SK-N-SH (cell line): ENCODE measurements around the gene HS2ST1. TPM values are rescaled to one million over a fixed set of nuclear protein-coding genes. Genes with fewer than 3 reads are reported as not detected.

Experiments used
- CTCF ChIA-PET: fragments of 300-600, 350-600 bp; formaldehyde crosslinking; extraction: SDS; loops from one replicate; lab custom pipeline; 2021; lab: Yijun Ruan, JAX
- POLR2A ChIA-PET: fragments of 350-600 bp; sonication (Branson Sonifier 250); formaldehyde crosslinking; extraction: SDS; loops from one replicate; lab custom pipeline; 2020; ENCODE audit warnings: antibody characterized with exemption, inconsistent platforms; lab: Yijun Ruan, JAX
- DNase-seq: peaks from one replicate; pipeline ENCODE4 v3.0.0; 2012
- H2AFZ ChIP-seq: fragments of 200-600 bp; sonication (generic); 2 replicates; pipeline ENCODE4 v1.8.1; 2016; ENCODE audit warnings: antibody characterized with exemption, mild to moderate bottlenecking, low read depth
- H3F3A ChIP-seq: fragments of 200-600 bp; sonication (generic); replicated peaks from 2 replicates; pipeline ENCODE3; 2016; ENCODE audit warnings: antibody characterized with exemption, mild to moderate bottlenecking; ENCODE audit not compliant: insufficient read depth
- H3K27ac ChIP-seq, 2 experiments: fragments of 200-500 bp in 1 of 2; fragments of 200-600 bp in 1 of 2; sonication (Bioruptor generic) in 1 of 2; sonication (generic), shearing (Covaris generic) in 1 of 2; 2 replicates each; pipeline versions ENCODE4 v1.5.1 to v1.6.1; 2014 to 2016; ENCODE audit warnings: low read depth in 2 of 2, inconsistent platforms in 1 of 2, low read length in 1 of 2, mild to moderate bottlenecking in 1 of 2, mixed read lengths in 1 of 2
- H3K27me3 ChIP-seq: fragments of 200-600 bp; sonication (generic), shearing (Covaris generic); 2 replicates; pipeline ENCODE4 v1.6.1; 2016; ENCODE audit warnings: mixed run types; ENCODE audit not compliant: insufficient read depth
- H3K36me3 ChIP-seq, 2 experiments: fragments of 200-500 bp in 1 of 2; fragments of 200-600 bp in 1 of 2; sonication (Bioruptor generic) in 1 of 2; sonication (generic) in 1 of 2; replicated peaks in 1 of 2; 2 replicates each; pipeline versions ENCODE3 to v1.5.1; 2014 to 2016; ENCODE audit warnings: low read length in 1 of 2, mild to moderate bottlenecking in 1 of 2; ENCODE audit not compliant: insufficient read depth in 2 of 2, control insufficient read depth in 1 of 2
- H3K4me1 ChIP-seq, 2 experiments: fragments of 200-500 bp in 1 of 2; fragments of 200-600 bp in 1 of 2; sonication (Bioruptor generic) in 1 of 2; sonication (generic), shearing (Covaris generic) in 1 of 2; 2 replicates each; pipeline versions ENCODE4 v1.5.1 to v1.6.1; 2014 to 2016; ENCODE audit warnings: low read depth in 1 of 2, low read length in 1 of 2, mixed run types in 1 of 2; ENCODE audit not compliant: insufficient read depth in 2 of 2, control insufficient read depth in 1 of 2
- H3K4me2 ChIP-seq: fragments of 200-600 bp; sonication (generic), shearing (Covaris generic); 2 replicates; pipeline ENCODE4 v1.6.1; 2017; ENCODE audit warnings: mixed run types
- H3K4me3 ChIP-seq, 2 experiments: fragments of 200-500 bp in 1 of 2; fragments of 200-600 bp in 1 of 2; sonication (Bioruptor generic) in 1 of 2; sonication (generic), shearing (Covaris generic) in 1 of 2; 2 replicates each; pipeline versions ENCODE4 v1.5.1 to v1.8.1; 2014 to 2016; ENCODE audit warnings: low read depth in 2 of 2, inconsistent platforms in 1 of 2, low read length in 1 of 2, mild to moderate bottlenecking in 1 of 2, mixed read lengths in 1 of 2, moderate library complexity in 1 of 2
- H3K79me2 ChIP-seq: fragments of 200-600 bp; sonication (generic); 2 replicates; pipeline ENCODE4 v1.8.1; 2017; ENCODE audit warnings: mild to moderate bottlenecking; ENCODE audit not compliant: insufficient read depth
- H3K9ac ChIP-seq: fragments of 200-600 bp; sonication (generic); 2 replicates; pipeline ENCODE4 v1.6.1; 2017; ENCODE audit warnings: mixed run types
- H3K9me2 ChIP-seq: fragments of 200-600 bp; sonication (generic); 2 replicates; pipeline ENCODE4 v1.6.1; 2017; ENCODE audit warnings: mixed run types
- H3K9me3 ChIP-seq: fragments of 200-600 bp; sonication (generic); 2 replicates; pipeline ENCODE4 v1.6.1; 2017; ENCODE audit warnings: mixed run types, mild to moderate bottlenecking, moderate library complexity
- H4K20me1 ChIP-seq: fragments of 200-600 bp; sonication (generic); 2 replicates; pipeline ENCODE4 v1.6.1; 2017; ENCODE audit warnings: mild to moderate bottlenecking, mixed run types; ENCODE audit not compliant: insufficient read depth
- ELF1 ChIP-seq: IDR thresholded peaks from 2 replicates; pipeline ENCODE4 v1.4.0; 2012
- EP300 ChIP-seq, 2 experiments: IDR thresholded peaks; 2 replicates each; pipeline versions ENCODE4 v1.4.0 to v1.6.1; 2012; ENCODE audit warnings: borderline replicate concordance in 1 of 2, low read depth in 1 of 2, low read length in 1 of 2
- EZH2phosphoT487 ChIP-seq: fragments of 200-600 bp; sonication (generic); IDR thresholded peaks from 2 replicates; pipeline ENCODE4 v1.6.1; 2017; ENCODE audit warnings: low read depth, mixed run types, mild to moderate bottlenecking, antibody characterized with exemption, moderate library complexity, borderline replicate concordance
- FOXM1 ChIP-seq: IDR thresholded peaks from 2 replicates; pipeline ENCODE4 v1.4.0; 2012; ENCODE audit warnings: low read depth, mild to moderate bottlenecking
- GABPA ChIP-seq: IDR thresholded peaks from 2 replicates; pipeline ENCODE4 v1.4.0; 2012; ENCODE audit warnings: low read depth, mild to moderate bottlenecking
- IRF3 ChIP-seq: fragments of 150-350 bp; IDR thresholded peaks from 2 replicates; pipeline ENCODE4 v1.6.1; 2016; ENCODE audit warnings: mild to moderate bottlenecking, low read depth, low read length
- JUND ChIP-seq: IDR thresholded peaks from 2 replicates; pipeline ENCODE4 v1.4.0; 2012
- MEF2A ChIP-seq: IDR thresholded peaks from 2 replicates; pipeline ENCODE4 v1.4.0; 2012; ENCODE audit warnings: low read depth, borderline replicate concordance
- MXI1 ChIP-seq: IDR thresholded peaks from 2 replicates; pipeline ENCODE4 v1.6.1; 2012; ENCODE audit warnings: mild to moderate bottlenecking, low read depth, low read length, improper control_type of control experiment
- NFIC ChIP-seq: IDR thresholded peaks from 2 replicates; pipeline ENCODE4 v1.4.0; 2012; ENCODE audit warnings: borderline replicate concordance
- NRF1 ChIP-seq: IDR thresholded peaks from 2 replicates; pipeline ENCODE4 v1.6.1; 2012; ENCODE audit warnings: low read depth, mild to moderate bottlenecking, low read length
- RCOR1 ChIP-seq: fragments of 150-350 bp; IDR thresholded peaks from 2 replicates; pipeline ENCODE4 v1.6.1; 2017; ENCODE audit warnings: antibody characterized with exemption, low read length
- REST ChIP-seq: IDR thresholded peaks from 2 replicates; pipeline ENCODE4 v1.6.1; 2012; ENCODE audit warnings: mild to moderate bottlenecking, low read depth, low read length, moderate library complexity
- RXRA ChIP-seq: IDR thresholded peaks from 2 replicates; pipeline ENCODE4 v1.4.0; 2012; ENCODE audit warnings: low read depth, mild to moderate bottlenecking, borderline replicate concordance
- TAF1 ChIP-seq: IDR thresholded peaks from 2 replicates; pipeline ENCODE4 v1.6.1; 2012; ENCODE audit warnings: low read depth, mild to moderate bottlenecking, low read length, moderate library complexity, borderline replicate concordance
- TEAD4 ChIP-seq: IDR thresholded peaks from 2 replicates; pipeline ENCODE4 v1.4.0; 2012; ENCODE audit warnings: mild to moderate bottlenecking, borderline replicate concordance; ENCODE audit not compliant: insufficient read depth
- USF1 ChIP-seq: IDR thresholded peaks from 2 replicates; pipeline ENCODE4 v1.4.0; 2012; ENCODE audit warnings: low read depth, borderline replicate concordance
- YY1 ChIP-seq: IDR thresholded peaks from 2 replicates; pipeline ENCODE4 v1.4.0; 2012; ENCODE audit warnings: low read depth, mild to moderate bottlenecking
- WGBS: methylation state at CpG from one replicate; pipeline ENCODE4 v1.1.6; 2017; ENCODE audit warnings: low lambda C conversion rate; 5-methylcytosine and 5-hydroxymethylcytosine counted together
- polyA plus RNA-seq, 3 experiments: library from polyadenylated mRNA; depleted of rRNA; stranded (reverse); fragments of >200 nt; gene quantifications; 2 replicates each; pipeline ENCODE4 v1.2.3, GENCODE V29; 2012

HS2ST1 gene
- polyA plus RNA-seq, 1 of the 3 experiments (the other 2 are of a cell fraction) = 16.6 TPM

- peaks cover 0 to 4% of the 10 kb centered on the region in 2 experiments for H3K36me3 ChIP-seq
- H3K79me2 ChIP-seq = no peaks in the 10 kb centered on the region
- H3K27ac ChIP-seq = no peak overlapping the region
- H2AFZ ChIP-seq = no peak overlapping the region
- no peaks in the 10 kb centered on the region for H3K27me3 ChIP-seq
- no peak overlapping the region for H3K9ac ChIP-seq
- TF ChIP-seq TEAD4 (no peak), NRF1 (no peak), YY1 (no peak), TAF1 (no peak), FOXM1 (no peak), EZH2phosphoT487 (no peak), JUND (no peak), GABPA (no peak), MEF2A (no peak), RCOR1 (no peak), NFIC (no peak), REST (no peak), ELF1 (no peak), IRF3 (no peak), RXRA (no peak), MXI1 (no peak), USF1 (no peak), EP300 (IDR thresholded peaks at IDR 0.05; ENCODE audit: borderline replicate concordance in 1 of 2, low read depth in 1 of 2, low read length in 1 of 2) (no peak)
- H4K20me1 ChIP-seq = no peaks in the 10 kb centered on the region
- no peaks in the 10 kb centered on the region for H3K9me3 ChIP-seq
- 90% methylated on average over 6 of the region's 6 CpGs for WGBS
- H3K4me1 ChIP-seq = peaks cover 11 to 15% of the 10 kb centered on the region in 2 experiments; a peak in 3 of 4 replicates
- H3K4me2 ChIP-seq = no peak overlapping the region
- ChIA-PET CTCF (interaction anchor here (0.6 kb wide), 1 partner anchor 26 kb away, joined by 3 read pairs; no protein-coding TSS in a partner anchor), POLR2A (no interaction called here)
- H3K4me3 ChIP-seq = no peak overlapping the region
- no peak for DNase-seq
- H3F3A ChIP-seq = no peaks in the 10 kb centered on the region
- no peaks in the 10 kb centered on the region for H3K9me2 ChIP-seq
Observed at GRCh38 chr1:86991549-86992186, 77.2 kb downstream of the HS2ST1 start.
